SK-N-MC (cell line): ENCODE data around the gene GSE1.

Experiments used
- EZH2 ChIP-seq: fragments of 200-600 bp; sonication (generic); IDR thresholded peaks from one replicate; pipeline ENCODE4 v1.6.1; 2017; ENCODE audit warnings: antibody characterized with exemption
- POLR2AphosphoS5 ChIP-seq: IDR thresholded peaks from 2 replicates; pipeline ENCODE4 v1.6.1; 2012; ENCODE audit warnings: mild to moderate bottlenecking, low read depth, low read length, borderline replicate concordance

GRCh38 chr16:85641776-85642176 lies 28.7 kb downstream of the GSE1 start:
- no peak for TF ChIP-seq EZH2
- no peak for TF ChIP-seq POLR2AphosphoS5
